Measurements from ENCODE around the gene RASL11A.
"Not testable (repeated sequence)": the region's sequence is repeated elsewhere in the genome, so short reads cannot be mapped to it uniquely, and the experiment has no call there.

DNA sequence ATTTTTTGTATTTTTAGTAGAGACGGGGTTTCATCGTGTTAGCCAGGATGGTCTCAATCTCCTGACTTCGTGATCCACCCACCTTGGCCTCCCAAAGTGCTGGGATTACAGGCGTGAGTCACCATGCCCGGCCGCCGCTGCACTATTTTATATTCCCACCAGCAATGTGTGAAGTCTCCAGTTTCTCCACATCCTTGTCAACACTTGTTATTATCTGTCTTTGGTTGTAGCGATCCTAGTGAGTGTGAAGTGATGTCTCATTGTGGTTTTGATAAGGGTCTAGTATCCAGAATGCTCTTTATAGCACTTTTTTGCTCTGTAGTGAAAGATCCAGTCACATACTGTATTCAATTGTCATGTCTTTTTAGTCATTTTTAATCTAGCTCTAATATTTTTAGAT lies 21.3 kb downstream of the RASL11A start:
- TF ChIP-seq, protein P1, sequence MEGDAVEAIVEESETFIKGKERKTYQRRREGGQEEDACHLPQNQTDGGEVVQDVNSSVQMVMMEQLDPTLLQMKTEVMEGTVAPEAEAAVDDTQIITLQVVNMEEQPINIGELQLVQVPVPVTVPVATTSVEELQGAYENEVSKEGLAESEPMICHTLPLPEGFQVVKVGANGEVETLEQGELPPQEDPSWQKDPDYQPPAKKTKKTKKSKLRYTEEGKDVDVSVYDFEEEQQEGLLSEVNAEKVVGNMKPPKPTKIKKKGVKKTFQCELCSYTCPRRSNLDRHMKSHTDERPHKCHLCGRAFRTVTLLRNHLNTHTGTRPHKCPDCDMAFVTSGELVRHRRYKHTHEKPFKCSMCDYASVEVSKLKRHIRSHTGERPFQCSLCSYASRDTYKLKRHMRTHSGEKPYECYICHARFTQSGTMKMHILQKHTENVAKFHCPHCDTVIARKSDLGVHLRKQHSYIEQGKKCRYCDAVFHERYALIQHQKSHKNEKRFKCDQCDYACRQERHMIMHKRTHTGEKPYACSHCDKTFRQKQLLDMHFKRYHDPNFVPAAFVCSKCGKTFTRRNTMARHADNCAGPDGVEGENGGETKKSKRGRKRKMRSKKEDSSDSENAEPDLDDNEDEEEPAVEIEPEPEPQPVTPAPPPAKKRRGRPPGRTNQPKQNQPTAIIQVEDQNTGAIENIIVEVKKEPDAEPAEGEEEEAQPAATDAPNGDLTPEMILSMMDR (IDR thresholded peaks at IDR 0.05), result not testable (repeated sequence)
- TF ChIP-seq POLR2A (IDR thresholded peaks at IDR 0.05), result not testable (repeated sequence)

Measured in adrenal gland (tissue), 5 donors.